Right renal cortex interstitium (tissue), 3 donors: Measurements from ENCODE around the gene LOC128125822.
A peak's percentile ranks its signal among the peaks of the same experiment; 100 is the strongest.

Experiments
- DNase-seq, 3 donors: peaks; one replicate each; pipeline ENCODE4 v3.0.0-alpha.2; 2013; ENCODE audit warnings: low read depth in 3 of 3, low spot score in 2 of 3

LOC128125822 gene

GRCh38 chr6:63554782-63555181, 17.5 kb upstream of the LOC128125822 start:
- no peak for DNase-seq

DNA sequence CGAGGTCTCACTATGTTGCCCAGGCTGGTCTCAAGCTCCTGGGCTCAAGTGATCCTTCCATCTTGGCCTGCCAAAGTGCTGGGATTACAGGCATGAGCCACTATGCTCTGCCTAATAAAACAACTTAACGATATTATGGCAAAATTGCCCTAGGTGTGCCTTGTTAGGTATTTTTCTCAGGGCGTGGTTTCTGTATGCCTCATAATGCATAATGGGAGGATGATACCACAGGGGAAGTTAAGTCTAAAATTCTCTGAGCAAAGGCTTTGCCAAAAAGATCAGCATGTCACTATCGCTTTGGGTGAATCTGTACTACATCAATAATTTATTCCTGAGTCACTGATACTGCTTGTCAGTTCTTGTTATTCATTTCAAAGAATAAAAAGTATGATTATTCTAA, 15.9 kb upstream of the LOC128125822 start:
- DNase-seq, result no peak

DNA sequence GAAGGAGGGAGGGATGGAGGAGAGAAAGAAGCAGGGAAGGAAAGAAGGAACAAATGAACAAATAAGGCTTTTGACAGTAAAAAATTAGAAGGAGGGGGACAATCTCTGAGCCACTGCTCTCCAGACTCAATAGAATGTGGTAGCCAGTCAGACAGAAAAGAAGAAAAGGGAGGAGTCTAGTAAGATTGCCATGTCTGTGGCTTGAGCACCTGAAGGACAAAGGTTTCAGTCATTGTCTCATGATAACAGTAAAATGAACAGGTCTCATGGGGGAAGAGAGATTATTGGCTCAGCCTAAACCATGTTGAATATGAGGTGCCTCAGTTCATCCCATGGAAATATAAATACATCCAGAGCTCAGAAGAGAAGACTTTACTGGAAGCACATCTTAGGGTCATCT, 14.0 kb upstream of the LOC128125822 start:
- no peak for DNase-seq

DNA sequence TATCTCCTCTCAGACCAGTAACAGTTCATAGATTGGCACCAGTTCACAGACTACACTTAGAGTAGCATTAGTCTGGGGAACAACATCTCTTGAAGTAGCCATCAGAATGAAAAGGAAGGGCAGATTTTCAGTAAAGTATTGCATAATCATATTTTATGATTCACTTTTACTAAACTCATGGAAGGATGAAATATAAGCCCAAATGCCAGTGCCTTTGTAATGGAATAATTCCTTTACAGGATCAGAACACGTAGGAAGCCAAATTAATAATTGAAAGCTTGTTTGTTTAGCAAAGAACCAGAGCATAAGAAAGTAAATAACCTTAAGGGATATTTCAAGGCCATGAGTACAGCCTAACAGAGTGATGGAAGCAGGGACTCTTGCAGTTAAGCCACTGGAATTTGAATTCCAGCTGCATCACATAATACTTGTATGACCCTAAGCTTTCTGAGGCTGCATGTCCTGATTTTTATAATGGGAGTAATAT, 11.4 kb upstream of the LOC128125822 start:
- DNase-seq, result no peak

DNA sequence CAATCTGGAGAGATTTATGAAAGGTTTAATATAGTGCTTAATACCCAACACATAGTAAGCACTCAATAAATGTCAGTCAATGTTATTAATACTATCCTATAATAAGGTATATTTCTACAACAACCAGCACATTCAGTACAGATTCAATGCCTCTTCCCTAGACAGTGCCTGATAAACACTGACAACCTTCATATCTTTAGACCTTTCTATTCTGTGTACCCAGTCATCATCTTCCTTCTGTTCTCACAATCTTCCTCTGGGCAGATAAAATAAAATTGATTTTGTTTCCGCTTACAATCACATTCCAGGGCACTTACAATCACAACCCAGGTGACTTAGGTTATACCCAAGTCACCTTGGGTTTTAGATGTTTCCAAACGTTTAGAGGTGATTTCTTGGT, 11.0 kb upstream of the LOC128125822 start:
- no peak for DNase-seq

DNA sequence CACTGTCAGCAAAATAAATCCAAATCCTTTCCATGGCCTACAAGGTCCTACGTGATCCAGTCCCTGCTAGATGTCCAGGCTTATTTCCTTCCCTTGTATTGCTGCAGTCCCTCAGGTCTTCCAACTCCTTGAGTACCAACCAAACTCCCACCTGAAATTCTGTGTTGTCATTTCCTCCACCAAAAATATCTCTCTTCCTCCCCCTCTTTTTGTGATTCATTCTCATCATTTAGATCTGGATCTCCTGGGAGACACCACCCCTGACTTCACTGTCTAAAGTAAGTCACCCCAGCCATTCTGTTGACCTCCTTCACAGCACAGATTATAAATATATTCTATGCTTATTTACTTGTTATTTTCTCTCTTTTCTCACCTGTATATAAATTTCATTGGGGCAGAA, 9.0 kb upstream of the LOC128125822 start:
- no peak for DNase-seq

DNA sequence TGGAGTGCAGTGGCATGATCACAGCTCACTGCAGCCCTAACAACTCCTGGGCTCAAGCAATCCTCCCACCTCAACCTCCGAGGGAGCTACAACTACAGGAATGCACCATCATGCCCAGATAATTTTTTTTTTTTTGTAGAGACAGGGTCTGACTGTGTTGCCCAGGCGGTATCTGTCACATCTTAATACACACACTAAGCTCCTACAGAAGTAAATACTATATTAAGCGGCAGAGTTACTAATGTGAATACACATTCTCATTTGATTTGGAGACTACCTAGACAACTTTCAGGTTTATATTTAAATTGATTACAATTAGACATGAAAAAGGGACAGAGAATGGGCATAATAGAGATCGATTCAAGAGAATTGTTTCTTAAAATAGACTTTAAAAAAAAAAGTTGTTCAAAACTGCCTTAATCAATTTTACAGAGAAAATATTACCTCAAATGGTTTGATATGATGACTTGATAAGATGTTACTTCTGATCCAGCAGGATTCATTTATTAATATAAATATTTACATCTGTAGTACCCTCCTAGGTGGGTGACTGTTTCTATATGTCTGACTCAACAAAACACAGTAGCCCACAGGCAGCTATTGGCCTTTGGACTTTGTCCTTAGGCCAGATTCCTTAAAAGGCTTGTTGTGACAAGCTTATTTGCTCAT, 7.1 kb upstream of the LOC128125822 start:
- no peak for DNase-seq

DNA sequence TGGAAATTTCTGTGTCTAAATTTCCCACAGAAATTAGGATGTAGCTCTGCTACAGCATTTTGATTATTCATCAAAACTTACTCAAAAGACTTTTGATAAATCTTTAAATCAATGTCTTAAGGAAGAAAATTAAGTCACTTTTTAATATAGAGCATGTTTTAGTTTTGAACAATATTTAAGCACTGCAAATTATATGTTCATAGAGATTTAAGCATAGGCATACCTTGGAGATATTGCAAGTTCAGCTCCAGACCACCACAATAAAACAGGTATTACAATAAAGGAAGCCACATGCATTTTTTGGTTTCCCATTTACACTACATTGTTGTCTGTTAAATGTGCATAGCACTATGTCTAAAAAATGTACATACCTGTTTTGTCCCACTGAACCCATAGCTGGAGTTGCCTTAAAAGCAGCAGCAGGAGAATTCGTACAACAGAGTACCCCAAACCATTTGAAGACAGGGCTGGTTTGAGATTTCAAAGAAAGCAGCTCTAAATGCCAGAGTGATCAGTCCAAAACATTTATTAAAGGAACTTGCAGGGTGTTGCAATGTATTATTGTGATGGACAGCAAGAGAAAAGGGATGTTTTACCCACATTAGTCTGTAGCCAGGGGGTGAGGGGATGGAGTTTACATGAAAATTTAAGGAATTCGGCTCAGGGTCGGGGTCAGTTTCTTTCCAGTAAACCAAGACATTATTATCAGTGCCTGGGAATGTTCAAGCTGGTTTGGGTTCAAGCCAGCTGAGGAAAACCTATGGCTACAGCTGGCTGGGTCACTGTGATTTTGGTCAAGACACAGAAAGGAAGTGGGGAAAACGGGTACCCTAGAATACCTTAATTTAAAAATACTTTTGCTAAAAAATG, 6.3 kb upstream of the LOC128125822 start:
- DNase-seq, result no peak

GRCh38 chr6:63567966-63568365, 4.3 kb upstream of the LOC128125822 start:
- DNase-seq, result no peak

DNA sequence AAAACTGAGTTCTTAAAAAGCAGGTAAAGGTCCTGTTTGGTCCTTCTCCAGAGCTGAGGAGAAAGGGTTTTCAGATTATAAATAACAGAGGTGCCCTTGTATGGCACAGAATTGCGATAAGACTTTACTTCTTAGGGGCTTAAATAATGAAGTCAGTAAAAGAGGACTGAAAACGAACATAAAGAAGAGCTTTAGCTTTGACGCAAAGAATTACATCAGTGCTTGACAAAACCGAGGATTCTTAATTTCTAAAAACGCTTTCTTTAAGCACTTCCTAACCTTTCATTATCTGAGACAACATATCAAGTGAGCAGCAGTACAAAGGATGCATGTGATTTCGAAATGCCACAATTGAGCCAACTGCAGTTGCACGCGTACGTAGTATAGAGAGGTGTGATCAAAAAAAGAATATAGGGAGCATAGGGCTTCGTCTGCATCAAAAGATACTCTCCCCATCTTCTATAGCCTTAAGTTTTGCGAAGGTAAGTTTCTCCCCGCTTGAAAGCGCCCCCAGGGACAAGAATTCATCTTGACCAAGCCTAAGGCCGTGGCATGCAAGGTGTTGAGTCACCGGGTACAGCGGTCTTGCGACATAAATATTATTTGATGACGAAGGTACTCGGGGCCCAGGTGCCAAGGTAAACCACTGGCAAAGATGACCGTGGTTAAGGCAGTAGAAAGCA, 778 bp upstream of the LOC128125822 start:
- DNase-seq, result no peak

GRCh38 chr6:63572747-63573075, 431 bp downstream of the LOC128125822 start:
- no peak for DNase-seq

DNA sequence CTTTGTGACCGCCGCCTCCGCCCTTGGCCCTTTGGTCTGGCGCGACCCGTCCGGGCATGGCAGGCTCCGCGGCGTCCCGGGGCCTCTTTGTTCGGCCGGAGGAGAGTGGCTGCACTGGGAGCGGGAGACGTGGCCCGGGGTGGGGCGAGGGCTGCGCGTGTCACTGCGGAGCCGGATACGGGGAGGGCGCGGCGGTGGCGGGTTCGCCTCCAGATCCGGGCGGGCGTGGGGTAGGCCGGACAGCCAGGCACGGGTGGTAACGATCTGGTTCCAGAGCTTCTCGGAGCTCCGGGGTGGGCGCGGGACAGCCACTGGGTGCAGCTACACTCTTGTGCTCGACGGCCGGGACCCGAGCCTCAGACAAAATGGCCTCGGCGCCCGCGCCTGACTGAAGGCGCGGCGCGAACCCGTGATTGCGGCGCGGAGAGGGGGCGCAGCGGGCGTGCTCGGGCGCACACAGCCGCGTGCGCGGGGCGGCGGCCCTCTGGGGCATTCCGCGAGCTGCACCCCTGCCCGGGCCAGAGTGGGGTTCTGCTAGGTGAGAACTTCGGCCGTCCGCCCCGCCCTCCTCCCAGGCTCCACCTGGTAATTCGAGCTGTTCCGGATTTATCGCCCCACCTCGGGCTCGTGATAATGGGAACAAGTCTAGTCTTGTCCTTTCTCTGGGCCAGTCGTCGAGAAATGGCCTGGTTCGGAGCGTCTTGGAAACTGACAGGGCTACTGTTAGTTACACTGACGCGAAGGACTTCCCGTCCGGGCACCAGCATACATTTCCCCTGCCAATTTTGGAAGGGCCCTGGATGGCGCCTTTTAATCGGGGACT, 1.0 kb downstream of the LOC128125822 start:
- peak in 2 of 3 donors; percentile 52 to 69 for DNase-seq

GRCh38 chr6:63573899-63574553, 1.7 kb downstream of the LOC128125822 start:
- DNase-seq, result no peak

DNA sequence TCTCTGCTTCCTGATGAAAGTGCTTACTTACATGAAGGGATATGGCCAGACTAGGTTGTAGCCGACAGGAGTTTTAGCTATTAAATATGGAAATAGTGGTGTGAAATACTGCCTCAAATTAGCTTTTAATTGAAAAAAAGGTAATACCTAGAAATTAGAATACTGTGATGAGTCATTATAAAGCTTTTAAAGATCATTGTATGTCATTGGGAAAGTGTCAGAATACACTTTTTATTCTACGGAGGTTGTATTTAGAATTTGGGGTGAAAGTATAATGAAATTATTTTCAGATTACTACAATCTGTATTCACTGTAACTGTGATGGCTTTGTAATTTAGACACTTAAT, 2.2 kb downstream of the LOC128125822 start:
- DNase-seq, result no peak

GRCh38 chr6:63576147-63576772, 4.0 kb downstream of the LOC128125822 start:
- DNase-seq, result no peak

GRCh38 chr6:63576985-63577712, 4.9 kb downstream of the LOC128125822 start:
- DNase-seq, result no peak

GRCh38 chr6:63578757-63579156, 6.5 kb downstream of the LOC128125822 start:
- no peak for DNase-seq

GRCh38 chr6:63579937-63580703, 7.8 kb downstream of the LOC128125822 start:
- no peak for DNase-seq

- DNase-seq, result no peak
These were observed 8.4 kb downstream of the LOC128125822 start for GRCh38 chr6:63580704-63580961.
